Lung microvascular endothelial cell (primary cell): ENCODE results near the gene PDRG1. TPM values are rescaled to one million over a fixed set of nuclear protein-coding genes. Genes with fewer than 3 reads are reported as not detected.

Experiments
- DNase-seq, 2 donors: peaks; one replicate each; pipeline versions ENCODE4 v3.0.0 to v3.0.0-alpha.2; 2010; ENCODE audit warnings: low read depth in 2 of 2
- total RNA-seq: library from RNA; depleted of rRNA; stranded (reverse); fragments of >200 nt; gene quantifications from 2 replicates; pipeline ENCODE4 v1.2.1, GENCODE V29; 2014

PDRG1 gene
- 4.6 TPM in 2 replicates for total RNA-seq

DNA sequence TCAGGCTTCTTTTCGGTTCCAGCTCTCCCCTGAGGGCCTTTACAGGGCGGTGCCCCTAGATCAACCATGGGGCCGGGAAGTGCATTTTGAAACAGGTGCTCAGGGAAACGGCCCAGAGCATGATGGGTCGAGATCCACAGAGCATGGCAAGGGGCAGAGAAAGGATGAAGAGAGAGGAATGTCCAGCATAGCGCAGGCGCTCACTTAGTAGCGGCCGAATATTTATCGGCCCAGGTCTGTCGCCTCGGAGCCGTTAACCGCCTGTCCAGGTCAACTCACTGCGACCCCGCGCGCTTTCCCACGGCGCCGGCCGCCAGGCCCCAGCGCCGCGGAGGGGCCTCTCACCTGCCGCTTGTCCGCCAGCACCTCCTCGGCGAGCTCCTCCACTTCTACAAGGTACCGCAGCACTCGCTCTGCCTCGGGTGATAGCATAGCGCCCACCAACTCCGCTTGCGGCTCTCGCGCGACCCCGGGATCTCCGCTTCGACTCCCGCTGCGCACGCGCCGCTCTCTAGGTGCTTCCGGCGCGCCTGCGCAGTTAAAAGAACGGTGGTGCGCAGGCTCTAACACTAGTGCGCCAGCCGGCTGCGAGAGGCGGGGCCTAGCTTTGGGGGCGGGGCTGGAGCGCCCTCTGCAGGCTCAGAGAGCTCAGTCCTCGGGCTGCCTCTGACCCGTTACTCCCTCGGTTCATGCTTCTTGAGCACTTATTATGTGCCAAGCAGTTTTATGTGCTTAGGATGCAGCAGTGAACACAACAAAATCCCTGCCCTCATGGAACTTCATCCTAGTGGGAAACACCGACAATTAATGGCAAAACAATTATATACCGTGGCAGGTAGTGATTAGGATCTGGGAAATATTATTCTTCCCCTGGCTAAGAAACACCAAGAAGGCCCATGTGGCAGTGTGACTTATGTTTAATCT is at the start of gene PDRG1:
Gene PDRG1 (minus strand): TSS at position 517 of the 924 bp plus-strand sequence. CDS start 85 bp downstream, at position 432.
- peak; percentile 98 for DNase-seq

DNA sequence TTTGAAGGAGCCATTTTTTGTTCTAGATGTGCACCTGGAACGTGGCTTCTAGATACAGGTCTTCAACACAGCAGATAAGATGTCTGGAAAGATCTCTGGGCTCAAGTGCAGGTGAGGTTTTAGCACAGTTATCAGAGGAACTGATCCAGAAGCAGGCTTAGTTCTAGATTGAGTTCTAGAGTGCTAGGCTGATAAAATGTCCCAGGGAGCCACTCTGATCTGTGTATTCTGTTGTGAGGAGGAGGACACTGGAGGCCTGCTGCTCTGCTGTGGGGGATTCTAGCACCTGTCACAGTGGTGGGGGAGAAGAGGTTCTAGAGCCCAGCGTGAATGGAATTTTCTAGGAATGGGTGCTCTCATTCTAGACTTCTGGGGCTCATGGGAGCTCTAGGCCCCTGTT is 46.4 kb upstream of the PDRG1 start:
- no peak for DNase-seq

DNA sequence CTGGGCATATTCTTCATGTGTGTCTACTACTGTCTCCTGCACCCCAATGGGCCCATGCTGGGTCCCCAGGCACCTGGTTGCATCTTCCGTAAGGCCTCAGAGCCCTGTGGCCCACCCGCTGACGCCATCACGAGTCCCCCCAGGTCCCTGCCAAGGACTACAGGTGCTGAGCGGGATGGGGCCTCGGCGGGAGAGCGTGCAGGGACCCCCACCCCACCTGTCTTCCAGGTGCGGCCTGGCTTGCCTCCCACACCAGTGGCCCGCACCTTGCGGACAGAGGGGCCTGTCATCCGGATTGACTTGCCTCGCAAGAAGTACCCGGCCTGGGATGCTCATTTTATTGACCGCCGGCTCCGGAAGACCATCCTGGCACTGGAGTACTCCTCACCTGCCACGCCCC is 45.1 kb upstream of the PDRG1 start:
- DNase-seq, result no peak

DNA sequence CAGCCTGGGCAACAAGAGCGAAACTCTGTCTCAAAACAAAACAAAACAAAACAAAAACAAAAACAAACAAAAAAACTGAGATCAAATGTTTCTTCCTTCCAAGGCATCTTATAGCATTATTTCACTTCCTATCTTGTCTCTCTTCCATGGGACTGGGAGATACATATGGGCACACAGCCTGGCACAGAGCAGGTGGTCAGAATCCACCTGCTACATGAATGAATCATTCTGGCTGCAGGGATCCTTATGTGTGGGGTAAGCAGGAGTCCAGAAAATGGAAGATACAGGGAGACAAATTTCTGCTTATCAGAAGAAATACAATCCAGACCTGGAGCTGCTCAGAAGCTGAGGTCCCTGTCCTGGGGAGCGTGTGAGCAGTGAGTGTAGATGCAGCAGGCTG is 40.2 kb upstream of the PDRG1 start:
- no peak for DNase-seq

DNA sequence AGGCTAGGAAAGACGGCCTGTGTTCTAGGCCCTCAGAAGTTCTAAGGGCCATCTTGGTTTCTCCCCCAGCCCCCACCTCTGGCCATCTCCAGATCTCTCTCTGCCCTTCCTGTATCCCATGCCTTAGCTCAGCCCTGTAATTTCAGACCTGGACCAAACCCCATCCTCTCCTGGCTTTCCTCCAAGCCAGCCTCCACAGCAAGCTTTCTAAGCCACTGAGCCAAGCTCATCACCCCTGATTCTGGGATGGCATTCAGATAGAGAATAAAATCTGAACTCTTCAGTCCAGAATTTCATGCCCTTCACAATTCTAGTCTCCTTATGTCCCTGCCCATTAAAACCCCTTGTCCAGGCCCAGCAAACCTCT is 39.5 kb upstream of the PDRG1 start:
- no peak for DNase-seq

DNA sequence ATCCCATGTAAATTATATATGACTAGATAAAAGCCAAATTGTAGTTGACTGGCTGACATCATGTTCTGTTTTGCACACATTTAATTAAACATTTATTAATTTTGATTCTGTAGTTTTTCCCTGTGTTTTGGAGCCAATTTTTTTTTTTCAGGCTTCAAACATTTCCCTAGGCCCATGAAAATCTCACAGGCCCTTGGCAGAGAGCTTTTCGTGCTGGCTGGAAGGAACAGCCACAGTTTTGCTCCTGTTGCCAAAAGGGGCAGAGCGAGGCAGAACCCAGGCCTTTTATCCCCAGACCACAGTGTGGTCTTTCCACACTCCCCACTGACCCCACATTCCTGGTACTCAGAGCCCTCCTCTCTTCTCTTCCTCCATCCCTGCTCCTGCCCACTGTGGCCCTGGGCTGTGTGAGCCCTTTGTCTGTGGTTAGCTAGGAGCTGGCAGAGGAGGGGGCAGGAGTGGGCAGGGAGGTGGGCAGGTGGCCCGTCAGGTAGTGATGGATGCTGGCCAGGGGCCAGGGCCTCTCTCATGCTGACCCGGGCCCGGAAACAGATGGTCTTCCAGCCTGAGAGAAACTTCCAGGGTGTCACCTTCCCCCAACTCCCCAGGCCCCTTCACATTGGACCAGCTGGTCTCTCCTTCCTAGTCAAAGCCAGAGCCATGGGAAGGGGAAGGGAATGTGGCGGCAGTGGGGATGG is 38.9 kb upstream of the PDRG1 start:
- DNase-seq, result no peak

DNA sequence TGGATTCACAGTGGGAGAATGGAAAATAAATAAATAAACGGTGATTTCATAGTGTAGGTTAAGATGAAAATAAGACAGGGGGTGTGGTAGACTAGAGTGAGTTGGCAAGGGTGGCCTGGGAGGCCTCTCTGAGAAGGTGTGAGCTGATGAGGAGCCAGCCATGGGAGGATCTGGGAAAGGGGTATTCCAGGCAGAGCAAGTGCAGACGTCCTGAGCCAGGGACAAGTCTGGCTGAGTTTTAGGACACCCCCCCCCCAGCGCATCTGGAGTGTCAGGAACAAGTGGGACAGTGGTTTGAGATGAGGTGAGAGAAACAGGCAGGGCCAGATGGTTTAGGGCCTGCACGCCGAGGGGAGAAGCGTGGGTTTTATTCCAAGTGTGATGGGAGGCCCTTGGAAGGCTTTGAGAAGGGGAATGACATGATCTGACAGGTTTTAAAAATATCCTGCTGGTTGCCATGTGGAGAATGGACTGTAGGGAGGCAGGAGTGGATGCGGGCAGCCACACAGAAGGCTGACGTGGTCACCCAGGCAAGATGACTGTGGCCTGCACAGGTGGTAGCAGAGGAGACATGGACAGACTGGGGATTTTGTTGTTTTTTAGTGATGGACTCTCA is 37.3 kb upstream of the PDRG1 start:
- no peak for DNase-seq

DNA sequence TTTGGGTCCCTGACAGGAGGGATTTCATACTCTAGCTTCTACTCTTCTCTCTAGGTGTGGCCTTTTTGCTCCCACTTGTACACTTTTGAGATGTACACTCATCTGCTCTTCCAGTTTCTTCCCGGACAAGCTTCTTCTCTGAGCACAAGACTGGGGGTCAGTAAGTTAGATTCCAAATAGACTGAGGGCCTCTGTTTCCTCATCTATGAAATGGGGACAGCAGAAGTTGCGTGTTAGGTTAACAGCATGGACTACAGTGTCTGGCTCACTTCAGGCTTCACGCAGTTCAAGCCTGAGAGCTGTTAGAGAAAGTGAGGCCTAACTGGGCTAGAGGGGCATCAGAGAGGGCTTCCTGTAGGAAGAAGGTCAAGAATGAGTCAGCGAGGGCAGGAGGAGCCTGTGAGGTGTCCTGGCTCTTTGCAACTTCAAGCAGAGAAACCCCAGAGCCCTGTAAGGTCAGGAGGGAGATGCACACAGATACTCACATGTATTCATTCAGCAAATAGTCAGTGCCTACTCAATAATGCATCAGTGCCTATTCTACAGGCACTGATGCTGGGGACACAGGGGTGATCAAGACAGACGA is 36.7 kb upstream of the PDRG1 start:
- DNase-seq, result peak in 1 of 2 donors; percentile 22

DNA sequence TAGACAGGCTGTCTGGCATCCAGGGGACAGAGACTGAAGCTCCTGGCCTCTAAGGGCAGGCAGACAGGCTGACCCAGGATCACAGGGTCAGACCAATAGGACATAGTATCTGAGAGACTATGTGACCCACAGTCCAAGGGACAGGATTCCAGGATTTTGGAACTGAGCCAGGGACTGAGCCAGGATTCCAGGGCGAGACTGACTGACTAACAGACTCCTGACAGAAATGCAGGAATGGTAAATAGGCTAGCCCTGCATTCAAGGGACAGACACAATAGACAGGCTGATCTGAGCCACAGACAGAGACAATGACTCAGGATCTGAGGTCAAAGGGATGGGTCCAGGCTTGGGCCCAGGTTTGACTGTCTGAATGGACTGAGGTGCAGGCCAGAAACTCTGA is 35.9 kb upstream of the PDRG1 start:
- DNase-seq, result peak; percentile 54 to 77

DNA sequence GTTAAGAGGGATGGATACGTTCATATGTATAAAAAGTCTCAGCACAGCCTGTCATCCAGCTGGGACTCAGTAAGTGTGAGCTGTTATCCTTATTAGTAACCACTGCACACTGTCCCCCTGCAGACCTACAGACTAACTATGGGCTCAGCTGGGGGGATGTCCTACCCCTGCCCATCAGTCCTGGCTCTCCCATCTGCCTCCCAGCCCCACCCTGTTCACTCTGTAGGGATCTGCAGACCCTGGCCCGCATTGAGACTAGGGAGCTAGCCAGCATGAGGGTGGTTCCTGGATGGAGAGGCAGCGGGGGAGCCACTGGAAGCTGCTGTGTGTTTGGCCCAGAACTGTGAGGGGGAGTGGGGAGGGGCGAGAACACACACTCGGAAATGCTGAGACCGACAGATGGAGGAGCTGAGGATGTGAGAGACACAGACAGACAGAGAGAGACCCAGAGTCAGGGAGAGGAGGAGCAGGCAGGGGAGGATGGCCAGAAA is 33.2 kb upstream of the PDRG1 start:
- DNase-seq, result no peak

DNA sequence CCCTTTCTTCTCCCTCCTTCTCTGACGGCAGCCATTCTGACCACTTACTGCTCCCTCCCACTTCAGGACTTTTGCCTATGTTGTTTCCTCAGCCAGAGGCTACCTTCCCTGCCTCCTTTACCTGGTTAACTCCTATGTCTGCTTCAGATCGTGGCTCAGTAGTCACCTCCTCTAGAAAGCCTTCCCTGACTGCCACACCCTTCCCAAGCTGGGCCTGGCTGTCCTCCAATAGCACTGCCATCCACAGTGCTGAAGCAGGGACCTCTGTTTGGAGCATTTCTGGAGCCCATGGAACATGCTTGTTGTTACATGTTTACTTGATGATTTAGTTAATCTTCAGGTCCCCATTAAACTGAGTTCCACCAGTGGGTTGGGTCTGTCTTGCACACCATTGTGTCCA is 29.9 kb upstream of the PDRG1 start:
- no peak for DNase-seq

DNA sequence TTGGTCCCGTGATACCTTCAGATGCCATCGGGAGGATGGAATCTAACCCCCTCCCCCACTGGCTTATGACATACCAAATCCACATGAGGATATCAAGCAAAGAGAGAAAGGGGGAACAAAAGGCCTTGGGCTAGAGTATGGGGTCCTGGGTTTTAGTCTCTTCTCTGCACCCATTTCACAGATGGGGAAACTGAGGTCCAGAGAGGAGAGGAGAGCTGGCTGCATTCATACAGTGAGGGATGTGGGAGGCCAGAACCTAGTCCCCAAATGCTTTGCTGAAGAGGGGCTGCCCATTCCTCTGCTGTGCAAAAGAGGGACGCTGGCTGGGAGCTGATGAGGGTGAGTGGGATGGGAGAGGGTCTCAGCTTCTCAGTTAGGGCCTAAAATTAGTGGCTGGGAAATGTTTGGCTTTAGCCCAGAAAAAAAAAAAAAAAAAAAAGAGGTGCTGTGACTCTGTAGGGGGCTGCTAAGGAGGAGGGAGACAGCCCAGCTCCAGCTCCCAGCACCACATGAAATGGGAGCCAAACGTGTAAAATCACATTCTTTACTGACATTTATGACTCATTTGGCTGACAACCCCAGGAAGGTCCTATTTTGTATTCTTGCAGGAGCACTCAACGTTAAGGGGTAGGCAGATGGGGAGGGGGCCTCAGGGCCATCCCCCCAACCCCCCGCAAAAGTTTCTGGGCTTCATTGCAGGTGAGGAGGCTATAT is 28.0 kb upstream of the PDRG1 start:
- DNase-seq, result no peak

DNA sequence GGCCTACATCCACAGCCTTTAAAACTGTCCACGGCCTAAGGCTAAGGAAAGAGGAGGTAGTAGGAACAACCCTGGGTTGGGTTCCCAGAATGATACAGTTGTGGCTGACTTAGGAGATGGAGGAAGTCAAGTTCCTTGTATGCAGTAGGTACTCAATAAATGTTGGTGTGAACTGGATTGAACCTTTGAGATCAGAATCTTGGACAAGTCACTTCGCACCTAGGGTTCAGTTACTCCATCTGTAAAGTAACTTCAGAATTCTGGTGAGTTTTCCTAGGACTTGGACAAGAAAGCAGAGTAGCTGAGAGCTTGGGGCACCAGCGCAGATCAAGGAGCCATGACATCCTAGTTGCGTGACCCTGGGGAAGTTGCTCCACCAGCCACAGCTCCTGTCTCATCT is 25.2 kb upstream of the PDRG1 start:
- no peak for DNase-seq

DNA sequence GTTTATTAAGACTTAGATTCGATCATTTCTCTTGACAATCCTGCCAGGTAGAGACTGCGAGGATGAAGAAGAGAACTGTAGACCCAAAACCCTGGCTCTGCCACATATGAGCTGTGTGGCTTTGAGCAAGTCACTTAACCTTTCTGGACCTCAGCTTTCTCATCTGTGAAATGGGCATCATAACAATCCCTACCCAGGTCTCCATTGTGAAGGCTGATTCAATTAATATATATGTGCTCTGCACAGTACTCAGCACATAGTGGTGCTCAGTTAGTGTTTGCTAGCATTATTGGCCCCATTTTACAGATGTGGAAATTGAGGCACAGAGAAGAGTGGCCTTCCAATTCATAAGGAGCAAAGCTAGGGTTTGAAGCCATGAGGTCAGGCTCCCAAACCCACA is 24.0 kb upstream of the PDRG1 start:
- no peak for DNase-seq

DNA sequence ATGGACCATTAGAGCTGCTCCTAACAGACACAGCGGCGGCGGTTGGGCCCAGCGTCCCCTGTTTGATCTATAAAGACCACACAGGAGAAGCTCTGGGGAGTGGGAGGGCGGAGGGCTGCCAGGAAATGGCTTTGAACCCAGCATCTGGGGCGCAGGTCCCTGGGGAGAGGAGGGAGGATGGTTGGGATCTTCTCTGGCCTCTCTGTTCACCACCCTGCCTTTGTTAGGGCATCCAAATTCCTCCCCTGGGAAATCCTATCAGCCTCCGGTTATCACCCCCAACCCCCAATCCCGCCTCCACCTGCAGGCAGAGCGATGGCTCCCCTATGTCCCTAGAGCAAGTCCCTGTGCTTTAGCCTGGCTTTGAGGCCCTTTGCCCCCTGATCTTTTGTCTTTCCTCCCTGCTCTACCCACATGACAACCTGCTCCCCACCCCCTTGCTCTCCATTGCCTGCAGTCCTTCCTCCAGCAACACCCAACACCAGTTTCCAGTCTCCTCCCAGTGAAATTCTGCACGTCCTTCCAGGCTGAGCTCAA is 23.2 kb upstream of the PDRG1 start:
- DNase-seq, result no peak

DNA sequence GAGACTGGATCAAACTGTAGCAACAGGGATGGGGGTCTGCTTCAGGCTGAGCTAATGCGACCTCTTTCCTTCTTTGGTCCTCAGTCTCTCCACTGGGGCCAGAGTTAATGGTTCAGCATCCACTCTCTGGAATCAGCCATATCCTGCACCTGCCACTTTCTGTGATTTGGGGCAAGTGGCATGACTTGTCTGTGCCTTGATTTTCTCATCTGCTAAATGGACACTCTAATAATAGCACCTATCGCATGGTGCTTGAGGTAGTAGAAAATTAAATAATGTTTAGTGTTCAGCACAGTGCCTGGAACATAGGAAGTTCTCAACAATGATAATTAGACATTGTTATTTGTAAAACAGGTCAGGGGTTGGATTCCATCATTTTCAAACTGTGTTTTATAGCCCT is 22.4 kb upstream of the PDRG1 start:
- no peak for DNase-seq

DNA sequence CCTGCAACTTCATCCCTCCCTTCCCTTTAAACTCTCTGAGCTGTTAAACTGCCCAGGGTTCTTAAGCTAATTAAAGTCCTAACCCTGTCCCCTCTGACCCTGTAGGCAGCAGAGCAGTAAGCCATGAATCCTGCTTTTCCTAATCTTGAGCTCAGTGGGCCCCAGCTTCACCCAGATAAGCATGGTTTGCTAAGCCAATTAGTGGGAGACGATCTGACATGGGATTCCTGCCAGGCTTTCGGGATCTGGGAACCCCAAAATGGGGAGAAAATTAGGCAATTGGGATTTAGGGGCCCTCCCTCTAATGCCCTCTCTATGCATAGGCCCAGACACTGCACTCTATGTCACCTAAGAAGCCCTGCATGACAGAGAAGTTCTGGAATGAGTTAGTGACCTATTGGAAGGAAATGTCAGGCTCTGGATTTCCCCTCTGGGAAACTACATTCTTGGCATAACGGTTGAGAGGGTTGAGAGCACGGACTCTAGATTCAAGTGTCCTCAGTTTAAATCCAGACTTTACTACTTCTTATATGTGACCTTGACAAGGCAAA is 20.7 kb upstream of the PDRG1 start:
- DNase-seq, result no peak

DNA sequence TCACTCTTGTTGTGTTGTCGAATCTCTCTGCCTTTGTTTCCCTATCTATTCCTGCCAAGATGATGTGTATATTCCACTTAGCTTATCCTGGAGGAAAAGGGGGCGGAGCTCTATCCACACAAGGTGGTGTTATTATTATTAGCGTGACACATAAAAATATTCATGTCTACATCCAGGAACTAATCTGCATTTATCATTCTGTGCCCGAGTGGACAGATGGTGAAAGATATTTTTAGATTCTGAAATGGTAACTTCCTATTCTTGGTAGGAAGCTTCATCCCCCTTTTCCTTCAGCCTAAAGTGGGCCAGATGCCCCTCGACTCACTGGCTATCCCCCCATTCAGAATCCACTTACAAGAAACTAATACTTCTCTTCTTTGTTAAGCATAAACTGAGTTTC is 18.1 kb upstream of the PDRG1 start:
- DNase-seq, result no peak

DNA sequence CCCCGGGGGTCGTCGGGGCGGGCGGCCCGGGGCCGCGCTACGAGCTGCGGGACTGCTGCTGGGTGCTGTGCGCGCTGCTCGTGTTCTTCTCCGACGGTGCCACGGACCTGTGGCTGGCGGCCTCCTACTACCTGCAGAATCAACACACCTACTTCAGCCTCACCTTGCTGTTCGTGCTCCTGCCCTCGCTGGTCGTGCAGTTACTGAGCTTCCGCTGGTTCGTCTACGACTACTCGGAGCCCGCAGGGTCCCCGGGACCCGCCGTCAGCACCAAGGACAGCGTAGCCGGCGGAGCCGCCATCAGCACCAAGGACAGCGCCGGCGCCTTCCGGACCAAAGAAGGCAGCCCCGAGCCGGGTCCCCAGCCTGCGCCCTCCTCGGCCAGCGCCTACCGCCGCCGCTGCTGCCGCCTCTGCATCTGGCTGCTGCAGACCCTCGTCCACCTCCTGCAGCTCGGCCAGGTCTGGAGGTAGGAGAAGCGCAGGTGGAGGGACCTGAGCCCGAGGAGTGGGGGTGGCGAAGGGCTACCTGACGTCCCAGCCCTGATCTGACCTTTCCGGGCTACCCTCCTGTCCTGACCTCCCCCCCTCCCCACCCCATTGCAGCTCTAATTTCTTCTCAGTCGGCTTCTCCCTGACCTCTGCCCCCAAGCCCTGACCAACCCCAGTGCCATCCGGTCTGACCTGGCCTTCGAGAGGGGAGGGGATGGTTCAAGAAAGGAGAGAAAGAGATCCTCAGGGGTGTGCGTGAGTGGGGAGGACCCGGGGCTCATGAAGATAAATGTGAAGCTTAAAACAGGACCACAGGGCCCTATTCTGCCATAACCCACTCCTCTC is 16.7 kb upstream of the PDRG1 start:
- DNase-seq, result peak; percentile 69 to 81

DNA sequence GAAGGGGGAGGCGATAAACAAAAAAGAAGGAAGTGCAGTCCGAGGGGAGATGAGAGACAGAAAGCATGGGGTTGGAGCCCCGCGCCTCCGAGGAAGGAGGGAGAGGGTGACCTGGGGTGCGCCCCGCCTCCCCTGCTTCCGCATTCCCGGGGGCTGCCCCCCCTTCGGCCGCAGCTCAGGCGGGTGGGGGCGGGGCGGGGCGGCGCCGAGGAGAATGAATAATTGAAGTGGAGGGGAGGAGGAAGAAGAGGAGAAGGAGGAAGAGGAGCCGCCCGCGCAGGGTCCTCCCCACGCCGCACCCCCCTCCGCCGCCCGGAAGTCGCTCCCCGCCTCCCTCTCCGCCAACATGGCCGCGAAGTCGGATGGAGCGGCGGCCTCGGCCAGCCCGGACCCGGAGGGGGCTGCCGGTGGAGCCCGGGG is 16.0 kb upstream of the PDRG1 start, which contains the start of gene XKR7:
Gene XKR7 (plus strand): TSS at position 322 of the 420 bp plus-strand sequence. CDS start 25 bp downstream, at position 347.
- DNase-seq, result no peak
